DMS79 treated with DMSO at 0.1 percent for 48 hours (cell line): ENCODE data around the gene POLR3F.
A peak's percentile ranks its signal among the peaks of the same experiment; 100 is the strongest.
"Not testable (repeated sequence)": the region's sequence is repeated elsewhere in the genome, so short reads cannot be mapped to it uniquely, and the experiment has no call there.

Experiments
- DNase-seq: peaks from one replicate; lab custom pipeline; 2025; lab: John Stamatoyannopoulos, UW

Gene POLR3F, protein sequence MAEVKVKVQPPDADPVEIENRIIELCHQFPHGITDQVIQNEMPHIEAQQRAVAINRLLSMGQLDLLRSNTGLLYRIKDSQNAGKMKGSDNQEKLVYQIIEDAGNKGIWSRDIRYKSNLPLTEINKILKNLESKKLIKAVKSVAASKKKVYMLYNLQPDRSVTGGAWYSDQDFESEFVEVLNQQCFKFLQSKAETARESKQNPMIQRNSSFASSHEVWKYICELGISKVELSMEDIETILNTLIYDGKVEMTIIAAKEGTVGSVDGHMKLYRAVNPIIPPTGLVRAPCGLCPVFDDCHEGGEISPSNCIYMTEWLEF

DNA sequence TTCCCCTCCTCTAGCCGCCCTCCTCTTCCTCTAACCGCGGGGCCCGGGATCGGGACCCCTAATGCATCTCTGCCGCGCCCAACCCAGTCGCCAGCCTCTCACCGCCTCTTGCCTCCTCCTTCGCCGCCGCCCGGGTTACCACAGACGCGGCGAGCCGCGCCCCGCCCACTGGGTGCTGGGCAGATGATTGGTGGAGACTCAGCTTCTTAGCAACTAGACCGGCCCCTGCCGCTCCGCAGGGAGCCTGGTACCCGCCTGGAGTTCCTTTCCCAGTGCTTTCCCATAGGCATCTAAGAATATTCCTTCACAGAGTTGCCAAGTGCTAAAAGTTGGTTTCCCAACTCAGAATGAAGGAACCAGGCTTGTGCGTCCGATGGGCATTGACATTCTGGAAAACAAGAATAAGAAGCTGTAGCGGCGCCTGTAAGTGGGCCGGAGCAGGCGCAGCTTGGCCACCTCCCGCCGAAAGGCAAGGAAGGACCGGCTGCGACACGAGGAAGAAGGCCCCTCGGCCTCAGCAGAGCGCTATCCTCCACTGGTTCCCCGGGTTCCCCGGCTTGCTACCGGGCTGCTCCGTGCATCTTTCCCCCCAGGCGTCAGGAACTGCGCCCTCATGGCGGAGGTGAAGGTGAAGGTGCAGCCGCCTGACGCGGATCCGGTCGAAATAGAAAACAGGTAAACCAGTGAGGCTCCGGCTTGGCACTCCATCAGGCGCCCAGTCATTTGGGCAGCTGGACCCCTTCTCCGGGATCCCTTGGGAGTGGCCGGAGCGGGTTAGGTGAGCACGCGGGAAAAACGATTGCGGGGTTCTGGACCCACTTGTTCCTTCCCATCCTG is at the start of gene POLR3F, which contains the start of gene DZANK1:
POLR3F (plus strand) TSS at position 497 of the 837 bp plus-strand sequence; CDS start at position 614, 117 bp downstream.
DZANK1 (minus strand) TSS at position 137 of the 837 bp plus-strand sequence. CDS start 1,672 bp downstream, outside the sequence.
- peak; percentile 88 for DNase-seq

DNA sequence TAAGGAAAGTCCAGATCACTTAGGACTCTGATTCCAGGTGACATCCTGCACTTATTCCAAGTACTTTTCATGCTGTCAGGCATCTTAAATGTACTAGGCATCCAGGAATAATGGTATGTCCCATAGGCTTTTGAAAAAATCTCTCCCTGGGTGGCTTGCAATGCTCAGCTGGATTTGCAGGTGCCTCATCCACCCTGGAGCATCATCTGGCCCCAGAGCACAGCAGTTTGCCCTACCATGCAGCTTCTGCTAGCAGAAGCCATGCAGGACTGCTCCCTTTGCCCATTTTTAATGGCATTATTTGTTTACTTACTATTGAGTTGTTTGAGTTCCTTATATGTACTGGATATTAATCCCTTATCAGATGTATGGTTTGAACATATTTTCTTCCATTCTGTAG is 45.6 kb upstream of the POLR3F start:
- DNase-seq: no peak

DNA sequence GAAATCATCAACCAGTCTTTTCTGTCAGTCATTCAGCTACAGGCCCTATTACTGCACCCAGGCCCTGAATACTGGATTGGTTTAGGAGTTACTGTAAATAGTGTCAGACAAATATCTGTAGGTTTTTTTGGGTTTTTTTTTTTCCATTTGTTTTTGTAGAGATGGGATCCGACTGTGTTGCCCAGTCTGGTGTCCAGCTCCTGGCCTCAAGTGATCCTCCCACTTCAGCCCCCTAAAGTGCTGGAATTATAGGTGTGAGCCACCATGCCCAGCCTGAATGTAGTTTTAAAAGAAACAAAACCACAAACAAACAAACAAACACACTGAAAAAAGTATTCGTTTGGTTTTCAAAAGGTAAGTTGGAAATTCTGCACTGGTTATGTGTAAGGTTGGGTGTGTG is 40.0 kb upstream of the POLR3F start:
- no peak for DNase-seq

DNA sequence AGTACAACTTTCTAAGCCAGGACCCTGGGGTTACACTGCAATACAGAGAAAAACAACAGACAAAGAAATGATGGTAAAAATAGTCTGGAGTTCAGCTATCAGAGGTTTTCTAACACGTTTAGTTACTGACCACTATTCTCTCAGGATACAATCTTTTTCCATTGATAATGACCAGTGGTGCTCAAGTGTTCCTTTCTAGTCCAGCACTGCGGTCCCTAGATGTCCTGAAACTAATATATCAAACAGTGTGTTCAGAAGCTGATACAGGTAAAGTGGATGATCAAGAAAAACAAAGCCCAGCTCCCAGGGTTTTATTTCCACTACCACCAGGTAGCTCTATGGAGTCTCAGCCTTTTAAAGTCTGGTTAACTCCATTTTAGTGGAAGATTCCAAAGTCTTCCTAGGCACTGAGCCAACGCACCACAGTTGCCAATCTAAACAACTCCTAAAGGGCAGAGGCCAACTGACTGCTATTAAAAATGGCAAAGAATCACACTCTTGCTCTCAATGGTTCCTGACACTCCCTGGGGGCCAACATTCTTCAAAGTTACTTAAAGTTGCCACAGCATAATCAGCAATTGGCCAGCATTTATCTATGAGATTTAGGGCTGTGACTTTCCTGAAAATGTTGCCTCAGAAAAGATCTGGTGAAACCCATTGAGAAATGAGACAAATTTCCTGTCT is 38.6 kb upstream of the POLR3F start:
- no peak for DNase-seq

DNA sequence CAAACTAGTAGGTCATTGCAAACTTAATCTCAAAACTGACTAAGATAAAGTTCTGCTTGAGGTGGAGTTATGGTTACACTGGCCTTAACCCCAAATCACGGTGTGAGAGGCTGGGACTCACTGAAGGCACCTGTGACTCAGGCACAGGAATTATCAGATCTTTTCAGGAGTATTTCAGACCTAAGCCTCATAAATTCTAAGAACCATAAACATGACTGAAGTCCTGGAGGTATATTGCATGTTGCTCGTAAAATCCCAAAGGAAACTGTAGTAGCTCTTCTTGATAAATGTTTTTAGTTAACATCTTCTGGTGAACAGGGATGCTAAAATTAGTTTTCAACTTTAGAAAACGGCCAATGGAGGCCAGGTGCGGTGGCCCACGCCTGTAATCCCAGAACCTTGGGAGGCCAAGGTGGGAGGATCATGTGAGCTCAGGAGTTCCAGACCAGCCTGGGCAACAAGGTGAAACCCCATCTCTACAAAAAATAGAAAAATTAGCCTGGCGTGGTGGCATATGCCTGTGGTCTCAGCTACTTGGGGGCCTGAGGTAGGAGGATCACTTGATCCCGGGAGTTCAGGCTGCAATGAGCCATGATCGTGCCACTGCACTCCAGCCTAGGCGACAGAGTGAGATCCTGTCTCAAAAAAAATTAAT is 36.9 kb upstream of the POLR3F start:
- DNase-seq: no peak

DNA sequence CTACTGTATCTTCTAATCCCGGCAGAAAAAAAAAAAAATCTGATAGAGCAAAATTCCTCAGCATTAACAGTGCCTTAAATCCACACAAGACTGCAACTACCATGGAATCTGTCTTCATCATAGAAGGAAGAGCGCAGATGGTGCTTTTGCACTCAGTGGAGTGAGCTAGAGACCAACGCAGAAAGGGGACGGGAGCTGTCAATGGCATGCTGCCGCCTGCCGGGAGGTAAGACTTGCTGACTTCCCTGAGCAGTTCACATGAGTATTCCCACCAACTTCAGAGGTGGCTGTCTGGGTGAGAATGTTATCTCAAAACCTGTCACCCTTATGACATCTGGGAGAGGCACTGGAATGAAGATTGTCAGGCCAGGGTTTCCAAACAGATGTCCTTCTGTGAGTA is 36.0 kb upstream of the POLR3F start:
- no peak for DNase-seq

DNA sequence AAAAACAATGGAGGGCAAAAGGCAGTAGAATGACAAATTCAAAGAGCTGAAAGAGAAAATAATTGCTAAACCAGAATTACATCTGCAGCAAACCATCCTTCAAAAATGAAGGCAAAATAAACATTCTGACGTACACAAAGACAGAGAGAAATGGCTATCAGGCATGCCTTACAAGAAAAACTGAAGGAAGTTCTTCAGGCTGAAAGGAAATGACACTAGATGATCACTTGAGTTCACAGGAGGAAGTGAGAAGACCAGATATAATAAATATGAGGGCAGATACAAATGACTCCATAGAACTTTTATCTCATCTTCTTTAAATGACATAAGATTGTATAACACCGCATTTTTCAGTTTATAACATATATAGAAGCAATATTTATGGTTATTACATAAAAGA is 30.3 kb upstream of the POLR3F start:
- DNase-seq: no peak

DNA sequence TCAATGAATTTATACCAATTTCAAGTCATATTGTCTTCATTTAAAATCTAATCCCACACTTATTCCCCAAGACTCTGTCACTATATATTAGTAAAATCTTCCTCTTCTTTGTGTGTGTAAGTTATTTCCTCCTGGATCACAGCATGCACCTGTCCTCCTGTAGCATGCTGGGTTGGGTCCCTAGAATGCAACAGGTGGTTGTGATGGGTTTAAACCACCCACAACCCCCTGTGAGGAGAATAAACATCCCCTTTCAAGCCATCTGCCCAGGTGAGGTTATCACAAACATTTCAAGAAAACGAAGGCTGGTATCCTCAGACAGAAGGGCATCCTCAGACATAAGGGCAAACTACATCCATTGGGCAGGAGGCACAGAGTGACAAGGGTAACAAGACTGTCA is 26.8 kb upstream of the POLR3F start:
- no peak for DNase-seq

DNA sequence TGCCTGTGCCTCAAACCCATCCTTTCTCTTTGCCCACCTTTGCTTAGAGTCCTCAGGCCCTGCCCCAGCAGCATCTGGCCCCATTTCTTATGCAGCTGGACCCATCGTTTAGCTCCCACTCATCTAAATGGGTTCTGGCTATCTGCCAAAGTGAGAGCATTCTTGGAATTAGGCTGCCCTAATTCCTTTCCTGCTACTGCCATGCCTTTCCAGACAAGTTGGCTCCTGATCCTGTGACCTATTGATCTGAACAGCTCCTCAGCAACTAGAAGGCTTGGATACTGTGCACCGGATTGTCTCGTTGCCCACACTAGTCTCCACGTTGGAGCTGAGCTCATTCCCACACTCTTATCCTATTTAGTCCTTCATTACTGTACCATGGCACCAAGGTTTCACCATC is 23.3 kb upstream of the POLR3F start:
- DNase-seq: peak; percentile 39

DNA sequence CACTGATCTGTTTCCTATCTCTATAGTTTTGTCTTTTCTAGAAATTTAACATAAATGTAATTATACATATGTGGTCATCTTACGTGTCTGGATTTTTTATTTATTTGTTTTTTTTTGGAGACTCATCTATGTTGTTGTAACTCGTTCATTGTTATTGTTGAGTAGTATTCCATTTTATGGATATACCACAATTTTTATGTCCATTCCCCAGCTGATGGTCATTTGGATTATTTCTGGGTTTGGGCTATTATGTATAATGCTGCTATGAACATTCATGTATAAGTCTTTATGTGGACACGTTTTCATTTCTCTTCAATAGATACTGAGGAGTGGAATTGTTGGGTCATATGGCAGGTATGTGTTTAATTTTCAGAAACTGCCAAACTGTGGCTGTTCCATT is 10.6 kb upstream of the POLR3F start:
- no peak for DNase-seq

DNA sequence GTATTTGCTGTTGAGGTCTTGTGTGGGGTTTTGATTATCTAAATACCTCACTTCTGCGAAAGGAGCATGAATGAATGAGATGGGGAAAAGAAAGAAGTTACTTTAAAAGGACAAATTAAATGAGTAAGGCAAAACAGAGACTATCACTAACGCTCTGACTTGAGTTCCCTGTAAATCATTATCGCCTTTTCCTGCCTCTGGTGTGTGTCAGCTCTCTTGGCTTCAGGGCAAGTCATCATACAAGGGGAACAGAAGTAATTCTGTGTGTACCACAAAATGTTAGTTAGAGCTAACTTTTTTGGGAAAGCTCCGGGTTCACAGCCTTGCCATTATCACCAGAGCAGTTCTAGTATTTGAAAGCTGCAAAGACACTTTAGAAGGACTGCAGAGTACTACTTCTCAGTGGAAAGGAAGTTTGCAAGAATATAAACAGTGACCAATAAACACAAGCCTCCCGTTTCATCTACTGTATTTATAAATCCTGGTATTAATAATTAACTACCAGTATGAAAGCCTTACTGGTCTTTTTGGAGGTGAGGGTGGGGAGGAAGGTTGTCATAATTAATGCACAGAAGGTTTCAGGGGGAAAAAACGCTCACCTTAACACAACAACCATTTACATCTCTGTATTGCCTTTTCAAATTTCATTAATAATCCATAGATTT is 1.5 kb upstream of the POLR3F start:
- DNase-seq: no peak

DNA sequence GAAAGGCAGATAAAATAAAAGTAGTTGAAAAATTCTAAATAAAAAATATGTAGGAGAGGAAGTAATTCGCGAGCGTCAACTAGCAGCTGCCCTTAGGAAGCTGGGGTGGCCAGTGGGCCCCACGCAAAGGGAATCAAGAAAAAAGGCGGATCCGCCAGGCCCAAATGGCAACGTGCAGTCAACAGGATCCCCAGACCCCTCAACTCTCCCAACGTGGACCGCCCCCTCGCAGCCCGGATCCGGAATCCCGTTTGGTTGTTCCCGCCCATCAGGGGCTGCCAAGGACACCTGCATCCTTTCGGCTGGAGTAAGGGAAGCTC is 656 bp upstream of the POLR3F start:
- no peak for DNase-seq

DNA sequence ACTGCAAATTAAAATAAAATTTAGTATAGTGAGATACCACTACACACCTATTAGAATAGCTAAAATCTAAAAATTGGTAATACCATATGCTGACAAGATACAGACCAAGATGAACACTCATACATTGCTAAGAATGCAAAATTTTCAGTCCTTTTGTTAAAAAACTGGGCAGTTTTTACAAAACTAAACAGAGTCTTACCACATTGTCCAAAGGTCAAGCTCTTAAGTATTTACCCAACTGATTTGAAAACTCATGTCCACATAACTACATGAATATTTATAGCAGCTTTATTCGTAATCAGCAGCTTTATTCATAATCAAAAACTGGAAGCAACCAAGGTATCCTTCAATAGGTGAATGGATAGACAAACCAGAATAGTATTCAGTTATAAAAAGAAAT is 10.0 kb downstream of the POLR3F start:
- DNase-seq: no peak

DNA sequence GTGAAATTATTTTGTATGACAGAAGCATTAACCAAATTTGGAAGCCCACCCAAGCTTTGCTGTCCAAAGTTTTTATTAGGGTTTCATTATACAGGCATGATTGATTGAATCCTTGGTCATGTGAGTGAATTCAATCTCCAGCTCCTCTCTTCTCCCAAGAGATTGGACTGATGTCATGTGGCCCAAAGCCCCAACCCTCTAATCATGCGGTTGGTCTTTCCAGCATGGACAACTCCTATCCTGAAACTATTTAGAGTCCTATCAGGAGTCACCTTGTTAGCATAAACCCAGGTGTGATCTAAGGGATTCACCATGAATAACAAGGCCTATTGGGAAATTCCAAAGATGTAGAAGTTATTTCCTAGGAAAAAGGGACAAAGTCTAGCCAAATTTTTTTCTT is 10.6 kb downstream of the POLR3F start:
- no peak for DNase-seq

DNA sequence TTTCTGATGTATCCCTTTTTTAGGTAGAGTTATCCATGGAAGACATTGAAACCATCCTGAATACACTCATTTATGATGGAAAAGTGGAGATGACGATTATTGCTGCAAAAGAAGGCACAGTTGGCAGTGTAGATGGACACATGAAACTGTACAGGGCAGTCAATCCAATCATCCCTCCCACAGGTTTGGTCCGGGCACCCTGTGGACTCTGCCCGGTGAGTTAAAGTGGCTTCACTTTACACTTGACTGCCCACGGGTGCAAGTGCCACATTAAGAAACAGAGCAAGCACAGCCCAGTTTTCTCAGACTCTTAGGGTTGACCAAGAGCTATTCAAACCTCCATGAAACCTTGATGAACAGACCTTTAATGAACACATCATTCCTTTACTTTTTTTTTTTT is 14.4 kb downstream of the POLR3F start:
- DNase-seq: no peak

DNA sequence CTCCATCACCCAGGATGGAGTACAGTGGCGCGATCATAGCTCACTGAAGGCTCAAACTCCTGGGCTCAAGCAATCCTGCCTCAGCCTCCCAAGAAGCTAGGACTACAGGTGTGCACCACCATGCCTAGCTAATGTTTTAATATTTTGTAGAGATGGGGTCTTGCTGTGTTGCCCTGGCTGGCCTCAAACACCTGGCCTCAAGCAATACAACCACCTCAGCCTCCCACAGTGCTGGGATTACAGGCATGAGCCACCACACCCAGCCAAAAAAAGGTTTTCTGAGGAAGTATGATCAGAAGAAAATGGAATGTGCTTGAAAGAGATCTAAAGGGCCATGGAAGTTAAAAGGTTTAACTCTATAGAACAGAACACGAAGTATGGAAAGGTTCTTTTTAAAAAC is 21.1 kb downstream of the POLR3F start:
- no peak for DNase-seq

DNA sequence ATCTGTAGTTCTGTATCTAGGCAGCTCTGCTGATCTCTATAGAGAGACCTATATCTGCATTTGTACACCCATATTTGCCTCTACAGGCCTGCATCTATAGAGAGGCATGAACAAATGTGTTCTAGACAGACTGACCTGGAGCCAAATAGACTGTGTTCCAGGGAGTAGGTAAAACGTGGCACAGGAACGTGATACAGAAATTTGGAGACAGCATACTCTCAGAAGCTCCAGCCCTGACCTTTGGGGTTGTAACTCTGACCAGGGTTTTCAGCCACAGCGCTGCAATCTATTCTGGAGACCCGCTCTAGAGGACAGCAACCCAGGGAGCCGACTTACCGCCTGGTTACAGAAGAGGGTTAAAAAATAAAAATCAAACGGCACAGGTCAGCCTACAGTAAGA is 28.9 kb downstream of the POLR3F start:
- DNase-seq: peak; percentile 56

DNA sequence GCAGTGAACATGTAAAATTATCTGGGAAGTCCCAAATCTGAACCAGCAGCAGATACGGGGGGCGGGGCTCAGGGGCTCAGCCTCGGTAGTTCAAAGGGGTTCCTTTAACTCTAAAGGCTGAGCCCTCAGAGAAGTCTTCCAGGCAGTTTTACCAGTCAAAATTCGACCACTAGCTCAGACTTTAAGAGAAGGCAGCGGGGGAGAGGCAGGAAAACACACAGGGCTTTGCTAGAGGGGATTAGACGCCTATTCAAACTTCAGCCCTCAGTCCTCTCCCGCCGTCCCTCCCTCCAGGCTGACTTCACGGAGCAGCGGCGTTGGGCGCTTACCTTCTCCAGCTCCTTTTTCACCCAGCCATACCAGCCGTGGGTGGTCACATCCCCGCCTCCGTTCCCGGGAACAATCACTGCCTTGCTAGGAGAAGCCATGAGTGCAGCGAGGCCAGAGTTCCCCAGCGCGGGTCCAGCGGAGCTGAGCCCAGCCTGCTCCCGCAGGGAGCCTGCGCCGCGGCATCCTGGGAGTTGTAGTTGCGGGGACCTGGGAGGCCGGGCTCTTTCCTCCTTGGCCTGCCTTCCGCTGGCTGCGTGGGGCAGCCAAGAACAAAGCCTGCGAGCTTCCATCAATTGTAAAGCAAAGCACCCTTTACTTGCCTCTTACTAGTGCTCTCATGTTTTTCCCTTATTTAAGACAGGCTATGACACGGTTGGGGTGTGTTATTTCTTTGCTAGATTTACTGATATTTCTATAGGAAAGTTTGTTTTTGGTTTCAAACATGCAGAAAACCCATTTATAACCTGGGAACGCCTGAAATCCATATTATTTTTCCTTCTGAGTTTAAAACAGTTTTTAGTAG is 29.8 kb downstream of the POLR3F start, which contains the start of gene RBBP9:
RBBP9 (minus strand) TSS at position 486 of the 853 bp plus-strand sequence; CDS start at position 428, 58 bp downstream.
- DNase-seq: peak; percentile 70

DNA sequence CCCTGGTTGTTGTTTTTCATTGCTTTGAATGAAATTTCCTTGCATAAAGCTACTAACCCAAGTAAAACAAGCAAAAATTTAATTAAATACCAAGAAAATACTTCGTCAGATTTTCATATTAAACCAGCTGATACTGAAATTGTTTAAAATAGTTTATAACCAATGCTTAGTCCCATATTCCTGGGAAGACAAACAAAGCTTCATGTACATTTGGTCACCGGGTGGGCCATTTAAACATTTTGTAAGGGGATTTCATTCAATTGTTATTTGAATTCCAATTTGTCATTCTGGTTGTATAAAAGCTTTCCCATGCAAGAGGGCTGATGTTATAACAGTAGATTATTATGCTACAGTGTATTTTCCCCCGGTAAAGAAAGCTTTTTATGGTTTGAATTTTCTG is 30.4 kb downstream of the POLR3F start:
- DNase-seq: no peak

DNA sequence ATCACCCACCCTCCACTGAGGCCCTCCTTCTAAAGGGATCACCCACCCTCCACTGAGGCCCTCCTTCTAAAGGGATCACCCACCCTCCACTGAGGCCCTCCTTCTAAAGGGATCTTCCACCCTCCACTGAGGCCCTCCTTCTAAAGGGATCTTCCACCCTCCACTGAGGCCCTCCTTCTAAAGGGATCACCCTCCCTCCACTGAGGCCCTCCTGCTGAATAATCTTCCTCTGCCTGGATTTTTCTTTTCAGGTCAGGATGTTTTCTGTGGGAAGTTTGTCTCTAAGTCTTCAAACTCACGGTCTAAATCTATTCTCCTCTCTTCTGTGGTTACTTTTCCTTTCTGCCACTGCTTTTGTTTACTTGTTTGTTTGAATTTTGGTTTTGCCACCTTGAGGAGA is 34.5 kb downstream of the POLR3F start:
- DNase-seq: not testable (repeated sequence)
